HL-60/S4 treated with phorbol 12-myristate 13-acetate at 8.2 ng/mL for 4 days and 3 days (cell line): ENCODE data around the gene FGF18.

Source experiments
- in situ Hi-C: fragments of 300-500 bp; cut with MboI; formaldehyde crosslinking; loops from 2 replicates; pipeline ENCODE4 v1.15.0; 2022; ENCODE audit warnings: low sequenced_read_pairs

The FGF18 gene

GRCh38 chr5:171462928-171463861 is 43.7 kb downstream of the FGF18 start:
- in situ Hi-C loops: no loop called here

GRCh38 chr5:171463862-171464229 is 44.4 kb downstream of the FGF18 start:
- in situ Hi-C loops: no loop called here

GRCh38 chr5:171464829-171465228 is 45.4 kb downstream of the FGF18 start:
- in situ Hi-C loops: no loop called here

GRCh38 chr5:171467107-171467506 is 47.7 kb downstream of the FGF18 start:
- in situ Hi-C loops: no loop called here

- in situ Hi-C loops: no loop called here
These were observed 49.9 kb downstream of the FGF18 start for GRCh38 chr5:171469326-171469725.

- in situ Hi-C loops: no loop called here
These were observed 51.0 kb downstream of the FGF18 start for GRCh38 chr5:171470420-171470819.

GRCh38 chr5:171474230-171474813 is 54.9 kb downstream of the FGF18 start:
- in situ Hi-C loops: no loop called here

GRCh38 chr5:171475596-171475995 is 56.1 kb downstream of the FGF18 start:
- in situ Hi-C loops: no loop called here

- in situ Hi-C loops: no loop called here
These were observed 57.3 kb downstream of the FGF18 start for GRCh38 chr5:171476701-171477100.

GRCh38 chr5:171477101-171477500 is 57.7 kb downstream of the FGF18 start:
- in situ Hi-C loops: no loop called here

GRCh38 chr5:171477666-171478065 is 58.2 kb downstream of the FGF18 start:
- in situ Hi-C loops: no loop called here

GRCh38 chr5:171478946-171479775 is 59.7 kb downstream of the FGF18 start:
- in situ Hi-C loops: no loop called here

GRCh38 chr5:171479776-171480125 is 60.3 kb downstream of the FGF18 start:
- in situ Hi-C loops: no loop called here

GRCh38 chr5:171480239-171480638 is 60.8 kb downstream of the FGF18 start:
- in situ Hi-C loops: no loop called here

GRCh38 chr5:171481571-171482433 is 62.4 kb downstream of the FGF18 start:
- in situ Hi-C loops: no loop called here

GRCh38 chr5:171482434-171482730 is 62.9 kb downstream of the FGF18 start:
- in situ Hi-C loops: no loop called here

GRCh38 chr5:171483551-171484135 is 64.2 kb downstream of the FGF18 start:
- in situ Hi-C loops: no loop called here

GRCh38 chr5:171484460-171484899 is 65.0 kb downstream of the FGF18 start:
- in situ Hi-C loops: no loop called here

GRCh38 chr5:171485668-171486067 is 66.2 kb downstream of the FGF18 start:
- in situ Hi-C loops: no loop called here

GRCh38 chr5:171486613-171487012 is 67.2 kb downstream of the FGF18 start:
- in situ Hi-C loops: no loop called here
